HepG2 (cell line): ENCODE measurements around the gene TMX4. TPM values are rescaled to one million over a fixed set of nuclear protein-coding genes. Genes with fewer than 3 reads are reported as not detected.

ENCODE experiments used
- ATAC-seq: fragments of 200-7000 bp; cut with Tn5 transposase; 3 replicates; pipeline ENCODE4 v1.9.1; 2020; ENCODE audit warnings: mild to moderate bottlenecking, moderate library complexity
- BruUV-seq: library from RNA; stranded (reverse); fragments of 400-500 nt; replicated peaks from 2 replicates; lab custom pipeline; 2021; lab: Mats Ljungman, UMichigan
- CTCF ChIA-PET: fragments of 300-600 bp; formaldehyde crosslinking; extraction: SDS; loops from one replicate; lab custom pipeline; 2021; ENCODE audit warnings: low total read pairs, inconsistent platforms, low intra/inter-chr PET ratio; lab: Yijun Ruan, JAX
- POLR2A ChIA-PET: fragments of 350-600 bp; sonication (Branson Sonifier 250); formaldehyde crosslinking; loops from one replicate; lab custom pipeline; 2020; ENCODE audit warnings: antibody characterized with exemption, inconsistent platforms; lab: Yijun Ruan, JAX
- DNase-seq: peaks from one replicate; pipeline ENCODE4 v3.0.0-alpha.2; 2015; ENCODE audit warnings: low spot score
- FAIRE-seq: peaks from 3 replicates; lab custom pipeline; 2011; peaks lifted over from hg19 to GRCh38; lab: Jason Lieb, UNC
- H2AFZ ChIP-seq: one replicate; pipeline ENCODE4 v1.6.1; 2011; ENCODE audit warnings: low read length, inconsistent platforms
- H3K27ac ChIP-seq: fragments of 300-600 bp; 3 replicates; pipeline ENCODE4 v1.8.0; 2011; ENCODE audit warnings: mixed run types, mild to moderate bottlenecking, mixed read lengths, low read length, inconsistent platforms; ENCODE audit not compliant: insufficient read depth; ENCODE audit errors: extremely low read length
- H3K27me3 ChIP-seq, 2 experiments: fragments of 200-600 bp in 1 of 2; 2 replicates in 1 of 2; 3 replicates in 1 of 2; pipeline versions ENCODE4 v1.6.0 to v1.8.0; 2011; ENCODE audit warnings: low read length in 2 of 2, mild to moderate bottlenecking in 2 of 2, moderate library complexity in 2 of 2, inconsistent platforms in 1 of 2; ENCODE audit not compliant: insufficient read depth in 2 of 2, control insufficient read depth in 1 of 2
- H3K36me3 ChIP-seq, 2 experiments: fragments of 200-600 bp in 1 of 2; replicated peaks in 1 of 2; 2 replicates in 1 of 2; 3 replicates in 1 of 2; pipeline versions ENCODE4 v1.5.1 to v1.8.0; 2011; ENCODE audit warnings: low read length in 2 of 2, inconsistent platforms in 1 of 2; ENCODE audit not compliant: insufficient read depth in 2 of 2, control insufficient read depth in 1 of 2
- H3K4me1 ChIP-seq: 2 replicates; pipeline ENCODE4 v1.5.1; 2012; ENCODE audit warnings: low read length, inconsistent platforms; ENCODE audit not compliant: insufficient read depth
- H3K4me2 ChIP-seq: 2 replicates; pipeline ENCODE4 v1.6.0; 2011; ENCODE audit warnings: low read depth, low read length, inconsistent platforms
- H3K4me3 ChIP-seq, 3 experiments: fragments of 200-600 bp in 1 of 3; sonication (generic), shearing (Covaris generic) in 1 of 3; replicated peaks in 1 of 3; 2 replicates each; pipeline ENCODE4 v1.5.1; 2011 to 2016; ENCODE audit warnings: low read length in 3 of 3, inconsistent platforms in 2 of 3, low read depth in 2 of 3, mild to moderate bottlenecking in 2 of 3, control low read depth in 1 of 3, mixed read lengths in 1 of 3; ENCODE audit not compliant: insufficient read depth in 1 of 3
- H3K79me2 ChIP-seq: one replicate; pipeline ENCODE4 v1.6.1; 2011; ENCODE audit warnings: low read length, inconsistent platforms; ENCODE audit not compliant: insufficient read depth
- H3K9ac ChIP-seq: 2 replicates; pipeline ENCODE4 v1.6.0; 2011; ENCODE audit warnings: mild to moderate bottlenecking, low read depth, low read length, inconsistent platforms; ENCODE audit not compliant: insufficient read depth
- H3K9me3 ChIP-seq: 2 replicates; pipeline ENCODE4 v1.5.1; 2012; ENCODE audit warnings: mild to moderate bottlenecking, low read length
- H4K20me1 ChIP-seq: 2 replicates; pipeline ENCODE4 v1.6.0; 2011; ENCODE audit warnings: inconsistent platforms, mild to moderate bottlenecking, low read length, moderate library complexity; ENCODE audit not compliant: insufficient read depth
- CHD4 ChIP-seq: fragments of 200-600 bp; sonication (generic); IDR thresholded peaks from 2 replicates; pipeline ENCODE4 v1.7.0; 2017; ENCODE audit warnings: mild to moderate bottlenecking, low read length, borderline replicate concordance
- FLYWCH1 ChIP-seq: sonication (generic); formaldehyde crosslinking; IDR thresholded peaks from 2 replicates; pipeline ENCODE4 v1.8.1; 2023; ENCODE audit warnings: mild to moderate bottlenecking, missing genetic modification reagents
- FOSL2 ChIP-seq: sonication (generic); formaldehyde crosslinking; IDR thresholded peaks from 2 replicates; pipeline ENCODE4 v1.4.0; 2020; ENCODE audit warnings: missing genetic modification reagents
- KLF11 ChIP-seq: IDR thresholded peaks from 2 replicates; pipeline ENCODE4 v1.6.1; 2016; ENCODE audit warnings: missing compliant biosample characterization
- REPIN1 ChIP-seq: sonication (generic); formaldehyde crosslinking; IDR thresholded peaks from 2 replicates; pipeline ENCODE4 v1.8.0; 2022; ENCODE audit warnings: missing genetic modification reagents, low read depth, mild to moderate bottlenecking, borderline replicate concordance
- SETDB1 ChIP-seq: sonication (generic); formaldehyde crosslinking; IDR thresholded peaks from 2 replicates; pipeline ENCODE4 v1.5.1; 2020; ENCODE audit warnings: missing genetic modification reagents, mild to moderate bottlenecking, borderline replicate concordance
- TBL1XR1 ChIP-seq: fragments of 150-350 bp; IDR thresholded peaks from 2 replicates; pipeline ENCODE4 v1.6.1; 2014; ENCODE audit warnings: borderline replicate concordance, low read length; ENCODE audit not compliant: partially characterized antibody
- TGIF2 ChIP-seq: IDR thresholded peaks from 2 replicates; pipeline ENCODE4 v1.6.1; 2016; ENCODE audit warnings: control low read depth, missing compliant biosample characterization
- ZMYM4 ChIP-seq: sonication (generic); formaldehyde crosslinking; IDR thresholded peaks from 2 replicates; pipeline ENCODE4 v1.8.1; 2023; ENCODE audit warnings: mild to moderate bottlenecking, missing genetic modification reagents
- ZNF253 ChIP-seq: sonication (generic); formaldehyde crosslinking; IDR thresholded peaks from 2 replicates; pipeline ENCODE4 v1.8.0; 2022; ENCODE audit warnings: mild to moderate bottlenecking, missing genetic modification reagents, borderline replicate concordance
- ZNF335 ChIP-seq: sonication (generic); formaldehyde crosslinking; IDR thresholded peaks from 2 replicates; pipeline ENCODE4 v1.4.0; 2020; ENCODE audit warnings: missing genetic modification reagents
- ZNF660 ChIP-seq: sonication (generic); formaldehyde crosslinking; IDR thresholded peaks from 2 replicates; pipeline ENCODE4 v1.5.1; 2020; ENCODE audit warnings: mild to moderate bottlenecking, low read depth, missing genetic modification reagents, borderline replicate concordance
- ZNF720 ChIP-seq: sonication (generic); formaldehyde crosslinking; IDR thresholded peaks from 2 replicates; pipeline ENCODE4 v1.4.0; 2020; ENCODE audit warnings: missing genetic modification reagents
- WGBS: methylation state at CpG from one replicate; pipeline ENCODE4 v1.1.6; 2017; ENCODE audit warnings: low lambda C conversion rate; 5-methylcytosine and 5-hydroxymethylcytosine counted together
- in situ Hi-C: cut with HindIII; loops from 2 replicates; pipeline ENCODE4 v1.10.0; 2017; ENCODE audit warnings: low pct_unique_long_range_greater_than_20kb; ENCODE audit not compliant: extremely low pct_ligation_motif_present
- intact Hi-C: fragments of 100-400 bp; cut with micrococcal nuclease; formaldehyde crosslinking; loops from one replicate; pipeline ENCODE4 v1.10.0; 2022; ENCODE audit not compliant: unreplicated experiment
- polyA plus RNA-seq, 8 experiments: library from polyadenylated mRNA; depleted of rRNA in 3 of 8; stranded (reverse) in 7 of 8; unstranded in 1 of 8; fragments of >200 nt; fragmentation: Illumina TruSeq in 4 of 8; extraction: Trizol in 4 of 8; gene quantifications; 2 replicates each; pipeline versions ENCODE4 v1.2.1 to v1.2.3, GENCODE V29; 2011 to 2016; ENCODE audit warnings: low read depth in 4 of 8, missing spikeins in 1 of 8, mixed read lengths in 1 of 8; ENCODE audit not compliant: insufficient read depth in 1 of 8
- total RNA-seq, 5 experiments: library from RNA; depleted of rRNA; stranded (reverse); fragments of >200 nt; fragmentation: Illumina TruSeq; extraction: Trizol; gene quantifications; 2 replicates each; pipeline ENCODE4 v1.2.3, GENCODE V29; 2016; ENCODE audit warnings: low read depth in 1 of 5
- TF ChIP-seq, protein P1 (sequence below): IDR thresholded peaks from 2 replicates; pipeline ENCODE4 v1.6.1; 2016; ENCODE audit warnings: low read depth, missing genetic modification reagents, missing compliant biosample characterization
- TF ChIP-seq, protein P2 (sequence below): sonication (generic); formaldehyde crosslinking; IDR thresholded peaks from 2 replicates; pipeline ENCODE4 v1.4.0; 2020; ENCODE audit warnings: missing genetic modification reagents
- TF ChIP-seq, protein P3 (sequence below): IDR thresholded peaks from 2 replicates; pipeline ENCODE4 v1.6.1; 2012; ENCODE audit warnings: inconsistent platforms

TMX4 gene
- total and polyA plus RNA-seq, 2 of the 13 experiments (the other 11 are each of a cell fraction or from before 2014, with no cell fraction given), result 7.6 to 21.4 TPM

DNA sequence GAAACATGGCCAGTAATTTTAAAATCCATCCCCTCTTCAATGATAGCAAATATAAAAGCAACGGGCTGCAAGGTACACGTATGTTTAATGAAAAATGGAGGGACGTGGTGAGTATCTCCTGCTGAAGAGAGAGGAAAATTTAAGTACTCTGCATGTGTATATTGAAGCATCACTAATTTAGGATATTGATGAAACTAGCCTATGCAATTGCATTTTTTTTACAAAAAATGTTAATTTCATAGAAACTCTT, 362 bp upstream of the TMX4 start (continued):
- TF ChIP-seq, protein P1, sequence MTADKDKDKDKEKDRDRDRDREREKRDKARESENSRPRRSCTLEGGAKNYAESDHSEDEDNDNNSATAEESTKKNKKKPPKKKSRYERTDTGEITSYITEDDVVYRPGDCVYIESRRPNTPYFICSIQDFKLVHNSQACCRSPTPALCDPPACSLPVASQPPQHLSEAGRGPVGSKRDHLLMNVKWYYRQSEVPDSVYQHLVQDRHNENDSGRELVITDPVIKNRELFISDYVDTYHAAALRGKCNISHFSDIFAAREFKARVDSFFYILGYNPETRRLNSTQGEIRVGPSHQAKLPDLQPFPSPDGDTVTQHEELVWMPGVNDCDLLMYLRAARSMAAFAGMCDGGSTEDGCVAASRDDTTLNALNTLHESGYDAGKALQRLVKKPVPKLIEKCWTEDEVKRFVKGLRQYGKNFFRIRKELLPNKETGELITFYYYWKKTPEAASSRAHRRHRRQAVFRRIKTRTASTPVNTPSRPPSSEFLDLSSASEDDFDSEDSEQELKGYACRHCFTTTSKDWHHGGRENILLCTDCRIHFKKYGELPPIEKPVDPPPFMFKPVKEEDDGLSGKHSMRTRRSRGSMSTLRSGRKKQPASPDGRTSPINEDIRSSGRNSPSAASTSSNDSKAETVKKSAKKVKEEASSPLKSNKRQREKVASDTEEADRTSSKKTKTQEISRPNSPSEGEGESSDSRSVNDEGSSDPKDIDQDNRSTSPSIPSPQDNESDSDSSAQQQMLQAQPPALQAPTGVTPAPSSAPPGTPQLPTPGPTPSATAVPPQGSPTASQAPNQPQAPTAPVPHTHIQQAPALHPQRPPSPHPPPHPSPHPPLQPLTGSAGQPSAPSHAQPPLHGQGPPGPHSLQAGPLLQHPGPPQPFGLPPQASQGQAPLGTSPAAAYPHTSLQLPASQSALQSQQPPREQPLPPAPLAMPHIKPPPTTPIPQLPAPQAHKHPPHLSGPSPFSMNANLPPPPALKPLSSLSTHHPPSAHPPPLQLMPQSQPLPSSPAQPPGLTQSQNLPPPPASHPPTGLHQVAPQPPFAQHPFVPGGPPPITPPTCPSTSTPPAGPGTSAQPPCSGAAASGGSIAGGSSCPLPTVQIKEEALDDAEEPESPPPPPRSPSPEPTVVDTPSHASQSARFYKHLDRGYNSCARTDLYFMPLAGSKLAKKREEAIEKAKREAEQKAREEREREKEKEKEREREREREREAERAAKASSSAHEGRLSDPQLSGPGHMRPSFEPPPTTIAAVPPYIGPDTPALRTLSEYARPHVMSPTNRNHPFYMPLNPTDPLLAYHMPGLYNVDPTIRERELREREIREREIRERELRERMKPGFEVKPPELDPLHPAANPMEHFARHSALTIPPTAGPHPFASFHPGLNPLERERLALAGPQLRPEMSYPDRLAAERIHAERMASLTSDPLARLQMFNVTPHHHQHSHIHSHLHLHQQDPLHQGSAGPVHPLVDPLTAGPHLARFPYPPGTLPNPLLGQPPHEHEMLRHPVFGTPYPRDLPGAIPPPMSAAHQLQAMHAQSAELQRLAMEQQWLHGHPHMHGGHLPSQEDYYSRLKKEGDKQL (CRISPR knock-in tag), result 0 out of 2 replicates have a peak, but pooled peaks have one; percentile 7

DNA sequence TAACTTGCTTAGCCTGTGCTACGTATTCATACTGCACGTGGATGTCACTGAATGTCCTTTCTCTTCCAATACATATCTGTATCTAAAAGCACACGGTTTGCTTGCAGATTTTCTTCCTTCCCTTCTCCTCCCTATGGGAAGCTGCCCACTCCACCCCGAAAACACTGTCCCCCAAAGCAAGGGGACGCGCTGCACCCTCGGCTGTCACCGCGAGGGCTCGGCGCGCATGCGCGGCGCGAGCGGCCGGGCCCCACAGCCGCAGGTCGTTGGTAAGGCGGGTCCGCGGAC, 659 bp downstream of the TMX4 start:
- H4K20me1 ChIP-seq, result no peaks in the 10 kb centered on the region
- peak overlapping the region; percentile 94 for H3K27ac ChIP-seq
- no peaks in the 10 kb centered on the region for H3K36me3 ChIP-seq
- DNase-seq, result peak; percentile 77
- under 1% methylated on average over 23 of the region's 23 CpGs for WGBS
- peak overlapping the region; percentile 74 to 89 (median 87) for H3K4me3 ChIP-seq
- H3K4me2 ChIP-seq, result peak overlapping the region; percentile 96
- intact Hi-C loops (loop anchor here (1.0 kb wide), 2 partner anchors 39 to 83 kb away; no protein-coding TSS in a partner anchor), in situ Hi-C loops (no loop called here)
- no peaks in the 10 kb centered on the region for H3K9me3 ChIP-seq
- ChIA-PET CTCF (interaction anchor here (1.4 kb wide), 1 partner anchor 38 kb away, joined by 5 read pairs; no protein-coding TSS in a partner anchor), POLR2A (interaction anchor here (1.1 to 1.2 kb wide), 3 partner anchors 15 to 83 kb away, joined by 3 to 4 read pairs (median 3); no protein-coding TSS in a partner anchor)
- peak overlapping the region; percentile 94 for H3K9ac ChIP-seq
- ATAC-seq, result peak; percentile 87
- H2AFZ ChIP-seq, result peak overlapping the region; percentile 52
- peaks cover 19% of the 10 kb centered on the region for H3K4me1 ChIP-seq
- H3K79me2 ChIP-seq, result no peaks in the 10 kb centered on the region
- BruUV-seq, result no TSS peak
- H3K27me3 ChIP-seq, result no peaks in the 10 kb centered on the region
- peak; percentile 67 for FAIRE-seq
- TF ChIP-seq SETDB1, result no peak
- TF ChIP-seq FOSL2, result no peak; the same call in 1 of the 2 replicates
- TF ChIP-seq, protein P2, sequence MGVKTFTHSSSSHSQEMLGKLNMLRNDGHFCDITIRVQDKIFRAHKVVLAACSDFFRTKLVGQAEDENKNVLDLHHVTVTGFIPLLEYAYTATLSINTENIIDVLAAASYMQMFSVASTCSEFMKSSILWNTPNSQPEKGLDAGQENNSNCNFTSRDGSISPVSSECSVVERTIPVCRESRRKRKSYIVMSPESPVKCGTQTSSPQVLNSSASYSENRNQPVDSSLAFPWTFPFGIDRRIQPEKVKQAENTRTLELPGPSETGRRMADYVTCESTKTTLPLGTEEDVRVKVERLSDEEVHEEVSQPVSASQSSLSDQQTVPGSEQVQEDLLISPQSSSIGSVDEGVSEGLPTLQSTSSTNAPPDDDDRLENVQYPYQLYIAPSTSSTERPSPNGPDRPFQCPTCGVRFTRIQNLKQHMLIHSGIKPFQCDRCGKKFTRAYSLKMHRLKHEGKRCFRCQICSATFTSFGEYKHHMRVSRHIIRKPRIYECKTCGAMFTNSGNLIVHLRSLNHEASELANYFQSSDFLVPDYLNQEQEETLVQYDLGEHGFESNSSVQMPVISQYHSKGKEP (CRISPR knock-in tag), result 0 out of 2 replicates have a peak, but pooled peaks have one; percentile 16
- 0 out of 2 replicates have a peak, but pooled peaks have one; percentile 12 for TF ChIP-seq ZNF335 (CRISPR knock-in tag)
- TF ChIP-seq ZNF720 (CRISPR knock-in tag), result 0 out of 2 replicates have a peak, but pooled peaks have one; percentile 66
- TF ChIP-seq ZNF253 (CRISPR knock-in tag), result 0 out of 2 replicates have a peak, but pooled peaks have one; percentile 20
- peak; percentile 16; the same call in 1 of the 2 replicates for TF ChIP-seq REPIN1 (CRISPR knock-in tag)
- TF ChIP-seq TBL1XR1, result peak; percentile 45
- 0 out of 2 replicates have a peak, but pooled peaks have one; percentile 20 for TF ChIP-seq ZNF660 (CRISPR knock-in tag)
- TF ChIP-seq, protein P3, sequence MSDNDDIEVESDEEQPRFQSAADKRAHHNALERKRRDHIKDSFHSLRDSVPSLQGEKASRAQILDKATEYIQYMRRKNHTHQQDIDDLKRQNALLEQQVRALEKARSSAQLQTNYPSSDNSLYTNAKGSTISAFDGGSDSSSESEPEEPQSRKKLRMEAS, result peak; percentile 84
- peak; percentile 73; the same call in 1 of the 2 replicates for TF ChIP-seq CHD4
- 0 out of 2 replicates have a peak, but pooled peaks have one; percentile 56 for TF ChIP-seq KLF11 (CRISPR knock-in tag)
- no peak for TF ChIP-seq ZMYM4 (CRISPR knock-in tag)
- peak; percentile 96 for TF ChIP-seq TGIF2 (CRISPR knock-in tag)
- peak; percentile 19; the same call in 1 of the 2 replicates for TF ChIP-seq FLYWCH1 (CRISPR knock-in tag)
